HepG2 (cell line): ENCODE data around the gene SGSM1. TPM values are rescaled to one million over a fixed set of nuclear protein-coding genes. Genes with fewer than 3 reads are reported as not detected.
A peak's percentile ranks its signal among the peaks of the same experiment; 100 is the strongest.

Source experiments
- CBX1 ChIP-seq: IDR thresholded peaks from one replicate; pipeline ENCODE4 v1.6.1; 2016; ENCODE audit warnings: antibody characterized with exemption, low read depth
- CEBPG ChIP-seq: IDR thresholded peaks from 2 replicates; pipeline ENCODE4 v1.6.1; 2016
- FOXK1 ChIP-seq: sonication (generic); formaldehyde crosslinking; IDR thresholded peaks from 2 replicates; pipeline ENCODE4 v1.4.0; 2020; ENCODE audit warnings: low read depth, missing genetic modification reagents, borderline replicate concordance
- GABPA ChIP-seq, 2 experiments: IDR thresholded peaks; 2 replicates each; pipeline ENCODE4 v1.6.1; 2011 to 2016; ENCODE audit warnings: low read depth in 2 of 2, low read length in 1 of 2, missing biosample characterization in 1 of 2, missing genetic modification characterization in 1 of 2
- HDAC2 ChIP-seq: sonication (generic); formaldehyde crosslinking; IDR thresholded peaks from 2 replicates; pipeline ENCODE4 v1.4.0; 2020; ENCODE audit warnings: missing genetic modification reagents
- HES4 ChIP-seq: sonication (generic); formaldehyde crosslinking; IDR thresholded peaks from 2 replicates; pipeline ENCODE4 v1.9.0; 2021; ENCODE audit warnings: mild to moderate bottlenecking, missing genetic modification reagents, borderline replicate concordance
- HOXA3 ChIP-seq: sonication (generic); formaldehyde crosslinking; IDR thresholded peaks from 2 replicates; pipeline ENCODE4 v1.5.0; 2020; ENCODE audit warnings: missing genetic modification reagents
- SATB2 ChIP-seq: sonication (generic); formaldehyde crosslinking; IDR thresholded peaks from 2 replicates; pipeline ENCODE4 v1.5.0; 2020; ENCODE audit warnings: missing genetic modification reagents
- SP5 ChIP-seq: IDR thresholded peaks from 2 replicates; pipeline ENCODE4 v1.6.1; 2016; ENCODE audit warnings: low read depth, borderline replicate concordance
- THAP11 ChIP-seq: IDR thresholded peaks from 2 replicates; pipeline ENCODE4 v1.6.1; 2016; ENCODE audit warnings: missing biosample characterization, missing genetic modification reagents
- YY1 ChIP-seq: IDR thresholded peaks from 2 replicates; pipeline ENCODE4 v1.6.1; 2011; ENCODE audit warnings: low read length, low read depth, moderate library complexity, mild to moderate bottlenecking; ENCODE audit not compliant: insufficient read depth, insufficient replicate concordance
- ZBTB20 ChIP-seq: sonication (generic); formaldehyde crosslinking; IDR thresholded peaks from 2 replicates; pipeline ENCODE4 v1.8.1; 2023; ENCODE audit warnings: missing genetic modification reagents, low read depth, mild to moderate bottlenecking, borderline replicate concordance
- ZMYM2 ChIP-seq: sonication (generic); formaldehyde crosslinking; IDR thresholded peaks from 2 replicates; pipeline ENCODE4 v1.8.0; 2022; ENCODE audit warnings: mild to moderate bottlenecking, missing genetic modification reagents
- ZNF431 ChIP-seq: sonication (generic); formaldehyde crosslinking; IDR thresholded peaks from 2 replicates; pipeline ENCODE4 v1.9.0; 2022; ENCODE audit warnings: missing genetic modification reagents, low read depth, mild to moderate bottlenecking, borderline replicate concordance
- ZNF7 ChIP-seq: IDR thresholded peaks from 2 replicates; pipeline ENCODE4 v1.6.1; 2016; ENCODE audit warnings: missing biosample characterization, missing genetic modification reagents
- ZNF761 ChIP-seq: sonication (generic); formaldehyde crosslinking; conservative IDR thresholded peaks from 2 replicates; pipeline ENCODE4 v1.4.0; 2020; ENCODE audit warnings: mild to moderate bottlenecking, missing genetic modification reagents
- ZNF775 ChIP-seq: sonication (generic); formaldehyde crosslinking; IDR thresholded peaks from 2 replicates; pipeline ENCODE4 v1.4.0; 2020; ENCODE audit warnings: missing genetic modification reagents, mild to moderate bottlenecking, moderate library complexity, borderline replicate concordance
- polyA plus RNA-seq, 8 experiments: library from polyadenylated mRNA; depleted of rRNA in 3 of 8; stranded (reverse) in 7 of 8; unstranded in 1 of 8; fragments of >200 nt; fragmentation: Illumina TruSeq in 4 of 8; extraction: Trizol in 4 of 8; gene quantifications; 2 replicates each; pipeline versions ENCODE4 v1.2.1 to v1.2.3, GENCODE V29; 2011 to 2016; ENCODE audit warnings: low read depth in 4 of 8, missing spikeins in 1 of 8, mixed read lengths in 1 of 8; ENCODE audit not compliant: insufficient read depth in 1 of 8
- total RNA-seq, 5 experiments: library from RNA; depleted of rRNA; stranded (reverse); fragments of >200 nt; fragmentation: Illumina TruSeq; extraction: Trizol; gene quantifications; 2 replicates each; pipeline ENCODE4 v1.2.3, GENCODE V29; 2016; ENCODE audit warnings: low read depth in 1 of 5
- TF ChIP-seq, protein P1 (sequence below): sonication (generic); formaldehyde crosslinking; IDR thresholded peaks from 2 replicates; pipeline ENCODE4 v1.5.0; 2020; ENCODE audit warnings: mild to moderate bottlenecking, missing genetic modification reagents, borderline replicate concordance
- TF ChIP-seq, protein P2 (sequence below): sonication (generic); formaldehyde crosslinking; IDR thresholded peaks from 2 replicates; pipeline ENCODE4 v1.4.0; 2020; ENCODE audit warnings: missing genetic modification reagents
- TF ChIP-seq, protein P3 (sequence below): sonication (generic); formaldehyde crosslinking; IDR thresholded peaks from 2 replicates; pipeline ENCODE4 v1.8.1; 2023; ENCODE audit warnings: missing genetic modification reagents, inconsistent platforms, borderline replicate concordance
- TF ChIP-seq, protein P4 (sequence below): sonication (generic); formaldehyde crosslinking; IDR thresholded peaks from 2 replicates; pipeline ENCODE4 v1.5.1; 2020; ENCODE audit warnings: missing genetic modification reagents, mild to moderate bottlenecking, borderline replicate concordance

The SGSM1 gene
- total and polyA plus RNA-seq, 2 of the 13 experiments (the other 11 are each of a cell fraction or from before 2014, with no cell fraction given) = 0.07 TPM; not detected in 1

DNA sequence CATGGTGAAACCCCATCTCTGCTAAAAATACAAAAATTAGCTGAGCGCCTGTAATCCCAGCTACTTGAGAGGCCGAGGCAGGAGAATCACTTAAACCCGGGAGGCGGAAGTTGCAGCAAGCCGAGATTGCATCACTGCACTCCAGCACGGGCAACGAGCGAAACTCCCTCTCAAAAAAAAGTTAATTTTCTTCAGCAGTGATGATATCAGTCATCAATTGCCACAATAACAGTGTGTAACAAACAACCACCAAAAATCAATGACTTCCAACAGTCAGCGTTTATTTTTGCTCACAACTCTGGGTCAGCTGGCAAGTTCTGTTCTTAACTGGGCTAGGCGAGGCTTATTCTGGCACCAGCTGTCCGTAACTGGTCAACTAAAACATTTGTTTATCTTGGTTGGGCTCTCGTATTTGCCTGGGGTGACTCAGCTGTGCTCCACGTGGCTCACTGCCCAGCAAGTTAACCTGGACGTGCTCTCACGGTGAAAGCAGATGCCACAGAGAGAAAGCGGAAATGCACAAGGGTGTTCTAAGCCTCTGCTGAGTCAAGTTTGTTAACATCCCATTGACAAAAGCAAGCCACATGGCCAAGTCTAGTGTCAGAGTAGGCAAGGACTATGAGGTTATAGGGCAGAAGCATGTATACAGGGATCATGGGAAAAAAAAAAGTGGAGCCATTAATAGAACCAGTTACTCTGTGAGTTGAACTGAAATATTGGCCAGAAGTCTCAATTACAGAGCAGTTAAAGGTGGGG lies 88.4 kb downstream of the SGSM1 start (continued):
- TF ChIP-seq, protein P1, sequence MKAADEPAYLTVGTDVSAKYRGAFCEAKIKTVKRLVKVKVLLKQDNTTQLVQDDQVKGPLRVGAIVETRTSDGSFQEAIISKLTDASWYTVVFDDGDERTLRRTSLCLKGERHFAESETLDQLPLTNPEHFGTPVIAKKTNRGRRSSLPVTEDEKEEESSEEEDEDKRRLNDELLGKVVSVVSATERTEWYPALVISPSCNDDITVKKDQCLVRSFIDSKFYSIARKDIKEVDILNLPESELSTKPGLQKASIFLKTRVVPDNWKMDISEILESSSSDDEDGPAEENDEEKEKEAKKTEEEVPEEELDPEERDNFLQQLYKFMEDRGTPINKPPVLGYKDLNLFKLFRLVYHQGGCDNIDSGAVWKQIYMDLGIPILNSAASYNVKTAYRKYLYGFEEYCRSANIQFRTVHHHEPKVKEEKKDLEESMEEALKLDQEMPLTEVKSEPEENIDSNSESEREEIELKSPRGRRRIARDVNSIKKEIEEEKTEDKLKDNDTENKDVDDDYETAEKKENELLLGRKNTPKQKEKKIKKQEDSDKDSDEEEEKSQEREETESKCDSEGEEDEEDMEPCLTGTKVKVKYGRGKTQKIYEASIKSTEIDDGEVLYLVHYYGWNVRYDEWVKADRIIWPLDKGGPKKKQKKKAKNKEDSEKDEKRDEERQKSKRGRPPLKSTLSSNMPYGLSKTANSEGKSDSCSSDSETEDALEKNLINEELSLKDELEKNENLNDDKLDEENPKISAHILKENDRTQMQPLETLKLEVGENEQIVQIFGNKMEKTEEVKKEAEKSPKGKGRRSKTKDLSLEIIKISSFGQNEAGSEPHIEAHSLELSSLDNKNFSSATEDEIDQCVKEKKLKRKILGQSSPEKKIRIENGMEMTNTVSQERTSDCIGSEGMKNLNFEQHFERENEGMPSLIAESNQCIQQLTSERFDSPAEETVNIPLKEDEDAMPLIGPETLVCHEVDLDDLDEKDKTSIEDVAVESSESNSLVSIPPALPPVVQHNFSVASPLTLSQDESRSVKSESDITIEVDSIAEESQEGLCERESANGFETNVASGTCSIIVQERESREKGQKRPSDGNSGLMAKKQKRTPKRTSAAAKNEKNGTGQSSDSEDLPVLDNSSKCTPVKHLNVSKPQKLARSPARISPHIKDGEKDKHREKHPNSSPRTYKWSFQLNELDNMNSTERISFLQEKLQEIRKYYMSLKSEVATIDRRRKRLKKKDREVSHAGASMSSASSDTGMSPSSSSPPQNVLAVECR (CRISPR knock-in tag) = peak; percentile 91
- TF ChIP-seq ZNF431 (CRISPR knock-in tag) (no peak; the same call in 1 of the 2 replicates), HES4 (no peak), CEBPG (CRISPR knock-in tag) (peak; percentile 86), SATB2 (CRISPR knock-in tag) (0 out of 2 replicates have a peak, but pooled peaks have one; percentile 54), ZNF761 (peak; percentile 69; the same call in 1 of the 2 replicates), ZNF775 (no peak), CBX1 (no peak), ZBTB20 (CRISPR knock-in tag) (peak; percentile 86; the same call in 1 of the 2 replicates), HOXA3 (CRISPR knock-in tag) (peak; percentile 78; the same call in 1 of the 2 replicates), YY1 (no peak), THAP11 (CRISPR knock-in tag) (peak; percentile 72), FOXK1 (CRISPR knock-in tag) (peak; percentile 79; the same call in 1 of the 2 replicates), ZMYM2 (CRISPR knock-in tag) (0 out of 2 replicates have a peak, but pooled peaks have one; percentile 12), ZNF7 (CRISPR knock-in tag) (no peak), SP5 (CRISPR knock-in tag) (no peak), HDAC2 (CRISPR knock-in tag) (peak; percentile 80), GABPA (IDR thresholded peaks at IDR 0.05; ENCODE audit: low read depth, low read length) (peak; percentile 31; the same call in 1 of the 2 replicates), GABPA (CRISPR knock-in tag; IDR thresholded peaks at IDR 0.05; ENCODE audit: low read depth) (peak; percentile 83)
- TF ChIP-seq, protein P2, sequence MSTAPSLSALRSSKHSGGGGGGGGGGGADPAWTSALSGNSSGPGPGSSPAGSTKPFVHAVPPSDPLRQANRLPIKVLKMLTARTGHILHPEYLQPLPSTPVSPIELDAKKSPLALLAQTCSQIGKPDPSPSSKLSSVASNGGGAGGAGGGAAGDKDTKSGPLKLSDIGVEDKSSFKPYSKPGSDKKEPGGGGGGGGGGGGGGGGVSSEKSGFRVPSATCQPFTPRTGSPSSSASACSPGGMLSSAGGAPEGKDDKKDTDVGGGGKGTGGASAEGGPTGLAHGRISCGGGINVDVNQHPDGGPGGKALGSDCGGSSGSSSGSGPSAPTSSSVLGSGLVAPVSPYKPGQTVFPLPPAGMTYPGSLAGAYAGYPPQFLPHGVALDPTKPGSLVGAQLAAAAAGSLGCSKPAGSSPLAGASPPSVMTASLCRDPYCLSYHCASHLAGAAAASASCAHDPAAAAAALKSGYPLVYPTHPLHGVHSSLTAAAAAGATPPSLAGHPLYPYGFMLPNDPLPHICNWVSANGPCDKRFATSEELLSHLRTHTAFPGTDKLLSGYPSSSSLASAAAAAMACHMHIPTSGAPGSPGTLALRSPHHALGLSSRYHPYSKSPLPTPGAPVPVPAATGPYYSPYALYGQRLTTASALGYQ (CRISPR knock-in tag) = no peak
- TF ChIP-seq, protein P3, sequence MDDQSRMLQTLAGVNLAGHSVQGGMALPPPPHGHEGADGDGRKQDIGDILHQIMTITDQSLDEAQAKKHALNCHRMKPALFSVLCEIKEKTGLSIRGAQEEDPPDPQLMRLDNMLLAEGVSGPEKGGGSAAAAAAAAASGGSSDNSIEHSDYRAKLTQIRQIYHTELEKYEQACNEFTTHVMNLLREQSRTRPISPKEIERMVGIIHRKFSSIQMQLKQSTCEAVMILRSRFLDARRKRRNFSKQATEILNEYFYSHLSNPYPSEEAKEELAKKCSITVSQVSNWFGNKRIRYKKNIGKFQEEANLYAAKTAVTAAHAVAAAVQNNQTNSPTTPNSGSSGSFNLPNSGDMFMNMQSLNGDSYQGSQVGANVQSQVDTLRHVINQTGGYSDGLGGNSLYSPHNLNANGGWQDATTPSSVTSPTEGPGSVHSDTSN (CRISPR knock-in tag) = no peak
- TF ChIP-seq, protein P4, sequence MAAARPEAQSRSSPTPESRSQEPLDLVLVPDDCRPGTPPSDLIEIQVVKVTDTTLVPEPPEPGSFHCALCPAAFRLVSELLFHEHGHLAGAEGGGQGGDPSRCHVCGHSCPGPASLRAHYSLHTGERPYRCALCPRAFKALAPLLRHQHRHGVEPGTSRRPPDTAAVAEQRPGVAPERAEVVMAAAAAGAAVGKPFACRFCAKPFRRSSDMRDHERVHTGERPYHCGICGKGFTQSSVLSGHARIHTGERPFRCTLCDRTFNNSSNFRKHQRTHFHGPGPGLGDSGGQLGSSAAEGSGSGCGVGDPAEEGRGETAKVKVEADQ (CRISPR knock-in tag) = no peak
